Posterior vena cava (tissue), 2 donors: ENCODE measurements around the gene SNIP1. TPM values are rescaled to one million over a fixed set of nuclear protein-coding genes. Genes with fewer than 3 reads are reported as not detected.
"Not testable (repeated sequence)": the region's sequence is repeated elsewhere in the genome, so short reads cannot be mapped to it uniquely, and the experiment has no call there.

Experiments used
- DNase-seq: peaks from one replicate; pipeline ENCODE4 v3.0.0-alpha.2; 2020; ENCODE audit warnings: low spot score
- intact Hi-C, 2 donors: fragments of 100-400 bp; cut with DNase I; formaldehyde crosslinking; loops; one replicate each; pipeline versions ENCODE4 v1.14.1 to v1.14.2; 2022 to 2023
- total RNA-seq, 2 donors: library from RNA; stranded (reverse); fragmentation: NEBNext Ultra II Directional; extraction: Animal tissue kit (Norgen Biotek cat#: 25700); gene quantifications; one replicate each; pipeline ENCODE4 v1.2.1, GENCODE V29; 2021
- donor health status: DM: yes; HTN: yes; CAD: no.
- donor health status: DM: yes; HTN: yes; CAD: no.

Gene SNIP1
- total RNA-seq, 2 donors from 2014 or later = 11.3 to 13.9 TPM

DNA sequence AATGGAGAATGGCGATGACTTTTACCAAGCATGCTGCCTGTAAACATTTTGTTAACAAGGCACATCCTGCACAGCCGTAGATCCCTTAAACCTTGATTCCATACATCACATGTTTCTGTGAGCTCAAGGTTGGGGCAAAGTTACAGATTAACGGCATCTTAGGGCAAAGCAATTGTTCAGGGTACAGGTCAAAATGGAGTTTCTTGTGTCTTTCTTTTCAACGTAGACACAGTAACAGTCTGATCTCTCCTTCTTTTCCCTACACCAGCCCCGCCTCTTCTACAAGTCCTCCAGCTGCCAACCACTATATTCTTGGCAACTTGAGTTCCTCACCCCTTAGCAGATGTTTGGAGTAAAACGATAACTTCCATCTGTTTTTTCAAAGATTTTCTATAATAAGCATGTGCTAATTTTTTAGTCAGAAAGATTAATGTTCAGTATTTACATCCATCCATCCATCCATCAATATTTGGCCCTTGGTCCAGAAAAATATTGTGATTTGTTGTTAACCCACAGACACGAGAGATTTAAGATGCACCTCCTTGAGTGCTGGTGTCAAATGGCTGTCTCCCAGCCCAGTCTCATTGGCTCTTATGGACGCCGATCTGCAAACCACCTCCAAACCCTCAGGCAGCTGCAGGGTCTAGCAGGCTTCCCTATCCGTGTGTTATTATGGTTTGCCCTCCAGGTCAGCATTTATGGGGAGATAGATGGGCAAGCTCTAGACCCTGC lies 6.5 kb upstream of the SNIP1 start:
- intact Hi-C loops = no loop called here
- no peak for DNase-seq

DNA sequence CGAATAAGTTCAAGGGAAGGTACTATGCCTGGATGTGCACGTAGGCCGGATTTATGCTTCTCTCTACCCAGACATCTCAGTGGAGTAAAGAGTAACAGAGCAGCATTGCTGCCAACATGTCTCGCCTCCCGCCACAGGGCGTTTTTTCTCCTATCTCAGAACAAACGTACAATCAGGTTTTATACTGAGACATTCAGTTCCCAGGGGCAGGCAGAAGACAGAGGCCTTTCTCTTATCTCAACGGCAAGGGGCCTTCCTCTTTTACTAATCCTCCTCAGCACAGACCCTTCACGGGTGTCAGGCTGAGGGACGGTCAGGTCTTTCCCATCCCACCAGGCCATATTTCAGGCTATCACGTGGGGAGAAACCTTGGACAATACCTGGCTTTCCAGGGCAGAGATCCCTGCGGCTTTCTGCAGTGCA lies 5.9 kb upstream of the SNIP1 start:
- DNase-seq, intact Hi-C loops: not testable (repeated sequence)

DNA sequence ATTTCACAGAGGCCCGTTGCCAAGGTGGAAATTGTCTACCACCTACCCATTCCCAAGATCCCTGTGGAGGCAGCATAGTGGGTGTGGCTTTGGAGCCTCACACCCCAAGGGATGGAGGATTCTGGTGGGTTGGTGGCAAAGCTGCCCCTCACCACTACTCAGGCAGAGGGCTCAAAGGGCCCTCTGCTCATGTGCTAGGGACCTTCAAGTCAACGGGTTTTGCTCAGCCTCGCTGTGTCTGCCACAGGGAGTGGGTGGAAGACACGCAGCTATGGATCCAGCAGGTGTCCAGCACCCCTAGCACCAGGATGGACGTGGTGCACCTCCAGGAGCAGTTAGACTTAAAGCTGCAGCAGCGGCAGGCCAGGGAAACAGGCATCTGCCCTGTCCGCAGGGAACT lies 5.0 kb upstream of the SNIP1 start:
- intact Hi-C loops = no loop called here
- DNase-seq = no peak

DNA sequence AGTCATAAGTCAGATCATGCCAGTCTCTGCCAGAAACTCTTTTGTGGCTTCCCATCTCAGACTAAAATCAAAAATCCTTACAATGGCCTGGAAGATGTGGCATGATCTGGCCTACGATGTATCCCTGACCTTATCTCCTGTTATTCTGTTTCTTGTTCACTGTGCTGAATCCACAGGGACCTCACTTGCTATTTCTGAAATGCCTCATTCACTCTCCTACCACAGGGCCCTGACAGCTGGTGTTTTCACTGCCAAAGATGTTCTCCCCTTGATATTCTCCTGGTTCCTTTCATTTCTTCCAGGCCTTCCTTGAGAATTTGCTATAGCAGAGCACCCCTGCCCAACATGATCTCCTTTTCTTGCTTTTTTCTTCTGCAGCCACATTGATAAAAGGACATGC lies 4.3 kb upstream of the SNIP1 start:
- intact Hi-C loops = no loop called here
- DNase-seq = no peak

DNA sequence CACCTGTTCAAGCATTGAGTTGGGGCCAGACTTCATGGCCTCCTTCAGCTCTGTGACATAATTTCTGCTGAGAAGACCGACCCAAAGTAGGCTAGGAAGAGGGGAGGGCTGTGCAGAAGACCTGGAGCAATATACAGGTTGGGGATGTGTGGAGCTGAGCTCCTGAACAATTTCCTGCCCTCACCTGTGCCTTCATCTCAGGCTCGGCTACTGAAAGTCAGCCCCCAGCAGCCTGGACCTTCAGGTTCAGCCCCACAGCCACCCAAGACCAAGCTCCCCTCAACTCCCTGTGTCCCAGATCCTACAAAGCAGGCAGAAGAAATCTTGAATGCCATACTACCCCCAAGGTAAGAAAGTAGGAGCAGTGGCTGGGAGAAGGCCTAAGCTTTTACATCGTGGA lies 3.3 kb upstream of the SNIP1 start:
- intact Hi-C loops = no loop called here

DNA sequence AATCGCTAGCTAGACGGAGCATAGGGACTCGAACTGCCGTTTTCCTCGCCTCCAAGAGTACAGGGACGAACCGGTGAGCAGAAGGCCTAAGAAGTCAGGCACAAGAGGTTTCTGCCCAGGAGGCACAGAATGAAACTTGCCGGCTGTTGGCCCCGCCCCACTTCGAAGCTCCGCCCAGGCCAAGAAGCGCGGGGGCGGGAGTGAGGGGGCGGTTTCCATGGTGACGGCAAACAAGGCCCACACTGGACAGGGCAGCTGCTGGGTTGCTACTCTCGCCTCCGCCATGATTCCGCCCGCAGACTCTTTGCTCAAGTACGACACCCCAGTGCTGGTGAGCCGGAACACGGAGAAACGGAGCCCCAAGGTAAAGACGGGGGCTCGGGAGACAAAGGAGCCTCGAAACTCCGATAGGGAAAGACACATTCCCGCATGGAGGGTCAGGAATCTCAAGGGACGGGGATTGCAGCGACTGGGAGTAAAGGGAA lies 2.7 kb upstream of the SNIP1 start, which contains the start of gene DNALI1:
Gene DNALI1, plus strand, starts transcription at position 229 of the 485 bp plus-strand sequence. Its CDS starts 55 bp downstream, at position 284.
- intact Hi-C loops = no loop called here

More for the DNA sequence above, 3.3 kb upstream of the SNIP1 start:
- DNase-seq = no peak

DNA sequence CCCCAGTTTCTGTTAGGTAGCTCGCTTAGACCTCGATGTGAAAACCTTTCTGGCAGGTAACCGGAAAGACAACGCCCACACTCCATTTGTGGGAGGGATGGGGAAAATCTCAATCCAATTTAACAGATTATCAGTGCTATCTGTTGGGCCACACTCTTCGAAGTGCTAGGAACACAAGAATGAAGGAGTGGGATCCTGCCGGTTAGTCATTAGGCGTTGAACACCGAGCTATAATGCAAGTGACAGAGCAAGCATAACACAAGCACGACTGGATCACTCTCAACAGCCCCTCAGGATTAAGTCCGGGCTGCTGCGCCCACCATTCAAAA lies 531 bp downstream of the SNIP1 start:
- DNase-seq = no peak
- intact Hi-C loops = no loop called here

More for the DNA sequence above, 2.7 kb upstream of the SNIP1 start, which contains the start of gene DNALI1:
- peak; percentile 94 for DNase-seq

DNA sequence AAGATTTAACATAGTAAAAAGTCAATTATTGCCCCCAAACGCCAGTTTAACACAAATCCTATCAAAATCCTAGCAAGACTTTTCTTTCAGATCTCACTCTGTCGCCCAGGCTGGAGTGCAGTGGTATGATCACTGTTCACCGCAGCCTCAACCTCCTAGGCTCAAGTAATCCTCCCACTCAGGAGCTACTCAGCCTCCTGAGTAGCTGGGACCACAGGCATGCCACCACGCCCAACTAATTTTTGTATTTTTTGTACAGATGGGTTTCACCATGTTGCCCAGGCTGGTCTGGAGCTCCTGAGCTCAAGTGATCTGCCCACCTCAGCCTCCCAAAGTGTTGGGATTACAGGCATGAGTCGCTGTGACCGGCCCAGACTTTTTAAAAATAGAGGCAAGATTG lies 4.8 kb downstream of the SNIP1 start:
- DNase-seq = no peak
- intact Hi-C loops = no loop called here

DNA sequence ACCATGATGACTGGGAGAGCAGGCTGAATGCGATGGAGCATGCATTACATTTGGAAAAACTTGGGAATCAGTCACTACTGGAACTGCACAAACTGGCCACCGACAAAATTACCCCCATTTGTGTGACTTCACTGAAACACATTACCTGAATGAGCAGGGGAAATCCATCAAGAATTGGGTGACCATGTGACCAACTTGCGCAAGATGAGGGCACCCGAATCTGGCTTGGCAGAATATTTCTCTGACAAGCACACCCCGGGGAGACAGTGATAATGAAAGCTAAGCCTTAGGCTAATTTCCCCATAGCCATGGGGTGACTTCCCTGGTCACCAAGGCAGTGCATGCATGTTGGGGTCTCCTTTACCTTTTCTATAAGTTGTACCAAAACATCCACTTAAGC lies 9.1 kb downstream of the SNIP1 start:
- DNase-seq = no peak
- intact Hi-C loops = no loop called here

DNA sequence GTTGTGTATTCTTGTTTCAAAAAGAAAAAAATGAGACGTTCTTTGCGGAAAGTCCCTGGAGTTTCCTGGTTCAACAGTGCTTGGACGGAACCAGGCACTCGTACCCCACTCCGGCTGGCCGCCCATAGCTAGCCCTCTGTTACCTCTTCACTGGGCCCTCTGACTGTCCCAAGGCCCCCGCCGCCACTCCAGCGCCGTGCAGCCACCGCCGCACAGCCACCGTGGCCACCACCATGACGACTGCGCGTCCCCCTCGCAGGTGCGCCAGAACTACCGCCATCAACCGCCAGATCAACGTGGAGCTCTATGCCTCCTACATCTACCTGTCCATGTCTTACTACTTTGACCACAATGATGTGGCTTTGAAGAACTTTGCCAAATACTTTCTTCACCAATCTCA lies 9.6 kb downstream of the SNIP1 start:
- no peak for DNase-seq
- intact Hi-C loops = no loop called here

DNA sequence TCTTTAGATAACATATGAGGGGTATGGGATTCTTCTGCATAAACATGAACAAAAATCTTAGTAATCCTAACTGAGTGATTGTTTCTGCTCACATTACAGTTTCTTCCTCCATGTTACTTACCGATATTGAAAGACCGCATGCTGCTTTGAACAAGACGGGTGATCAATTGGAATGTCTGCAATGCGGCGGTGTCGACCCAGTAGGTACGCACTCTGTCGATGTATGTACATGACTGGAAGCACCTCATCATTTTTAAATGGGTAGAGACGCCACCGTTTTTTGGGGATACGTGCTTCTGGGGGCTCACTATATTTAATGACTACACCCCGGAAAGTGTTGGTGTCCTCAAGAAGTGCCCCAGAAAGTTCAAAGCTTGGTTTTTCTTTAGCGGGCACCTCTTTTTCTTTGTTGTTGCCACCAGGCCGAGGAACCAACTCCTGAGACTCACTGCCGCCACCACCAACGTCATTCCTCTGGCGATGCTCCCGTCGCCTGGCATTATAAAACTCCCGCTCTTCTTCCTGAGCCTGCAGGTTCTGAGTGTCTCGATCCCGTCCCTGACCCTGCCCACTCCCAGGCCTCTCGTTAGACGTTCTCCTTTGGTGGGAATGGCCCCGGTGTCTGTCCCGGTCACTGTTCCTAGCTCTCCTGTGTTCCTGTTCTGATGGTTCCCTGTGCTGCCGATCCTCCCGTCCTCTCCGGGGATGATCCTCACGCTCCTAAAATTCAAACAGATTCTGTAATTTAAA lies 13.9 kb downstream of the SNIP1 start:
- DNase-seq = no peak
- intact Hi-C loops = no loop called here

DNA sequence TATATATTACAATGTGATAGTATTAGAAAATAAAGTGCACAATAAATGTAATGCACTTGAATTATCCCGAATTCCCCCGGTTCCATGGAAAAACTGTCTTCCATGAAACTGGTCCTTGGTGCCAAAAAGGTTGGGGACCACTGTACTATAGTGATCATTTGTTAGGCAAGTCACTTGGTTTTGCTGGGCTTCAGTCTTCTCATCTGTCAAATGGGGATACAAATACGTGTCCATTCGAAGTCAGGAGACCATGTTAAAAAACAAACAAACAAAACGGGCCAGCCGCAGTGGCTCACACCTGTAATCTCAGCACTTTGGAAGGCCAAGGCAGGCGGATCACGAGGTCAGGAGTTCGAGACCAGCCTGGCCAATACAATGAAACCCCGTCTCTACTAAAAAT lies 14.9 kb downstream of the SNIP1 start:
- DNase-seq, intact Hi-C loops: not testable (repeated sequence)

DNA sequence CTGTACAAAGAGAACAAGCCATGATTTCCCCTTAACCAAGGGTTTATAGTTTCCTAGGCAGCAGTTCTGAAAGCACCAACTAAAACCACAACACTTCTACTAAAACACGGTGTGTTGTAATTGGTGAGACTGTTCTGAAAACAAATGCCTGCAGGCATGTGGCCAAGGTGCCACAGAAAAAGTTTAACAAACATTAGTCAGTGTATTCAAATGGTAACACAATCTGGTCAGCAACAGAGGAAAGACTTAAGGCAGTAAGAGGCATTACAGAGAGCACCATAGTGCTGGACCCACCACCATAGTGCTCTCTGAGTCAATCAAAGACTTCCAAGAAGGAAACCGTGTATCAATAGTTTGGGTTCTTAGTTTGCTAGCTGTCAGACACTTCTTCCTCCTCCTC lies 16.7 kb downstream of the SNIP1 start:
- DNase-seq = no peak
- intact Hi-C loops = no loop called here

DNA sequence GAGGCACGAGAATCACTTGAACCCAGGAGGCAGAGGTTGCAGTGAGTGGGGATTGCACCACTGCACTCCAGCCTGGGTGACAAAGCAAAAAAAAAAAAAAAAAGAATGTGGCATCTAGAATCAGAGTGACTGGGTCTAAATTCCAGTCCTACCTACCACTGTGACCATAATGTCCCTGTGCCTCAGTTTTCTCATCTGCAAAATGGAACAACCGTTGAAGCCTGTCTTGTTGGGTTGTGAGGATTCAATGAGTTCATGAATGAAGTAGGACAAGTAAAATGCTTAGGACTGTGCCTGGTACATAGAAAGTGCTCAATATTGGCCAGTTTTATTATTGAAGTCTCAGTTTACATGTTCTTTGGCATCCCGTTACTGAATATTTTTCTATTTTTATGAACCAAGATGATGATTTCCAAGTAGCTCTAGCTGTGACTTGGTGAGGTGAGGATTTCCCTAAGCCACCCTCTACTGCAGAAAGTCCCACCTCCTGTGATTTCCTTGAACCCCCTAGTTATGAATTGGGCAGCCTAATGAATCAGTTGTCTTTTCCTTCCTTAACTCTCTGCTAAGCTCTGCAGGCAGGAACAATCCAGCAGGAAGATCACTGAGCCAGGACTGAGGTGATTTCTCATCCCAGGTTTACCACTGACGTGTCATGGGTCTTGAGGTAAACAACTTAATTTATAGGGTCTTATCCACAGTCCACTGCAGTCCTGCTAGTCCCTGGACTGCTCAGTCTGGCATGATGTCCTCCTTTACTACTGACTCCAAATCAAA lies 20.6 kb downstream of the SNIP1 start:
- intact Hi-C loops = no loop called here
- DNase-seq = no peak

DNA sequence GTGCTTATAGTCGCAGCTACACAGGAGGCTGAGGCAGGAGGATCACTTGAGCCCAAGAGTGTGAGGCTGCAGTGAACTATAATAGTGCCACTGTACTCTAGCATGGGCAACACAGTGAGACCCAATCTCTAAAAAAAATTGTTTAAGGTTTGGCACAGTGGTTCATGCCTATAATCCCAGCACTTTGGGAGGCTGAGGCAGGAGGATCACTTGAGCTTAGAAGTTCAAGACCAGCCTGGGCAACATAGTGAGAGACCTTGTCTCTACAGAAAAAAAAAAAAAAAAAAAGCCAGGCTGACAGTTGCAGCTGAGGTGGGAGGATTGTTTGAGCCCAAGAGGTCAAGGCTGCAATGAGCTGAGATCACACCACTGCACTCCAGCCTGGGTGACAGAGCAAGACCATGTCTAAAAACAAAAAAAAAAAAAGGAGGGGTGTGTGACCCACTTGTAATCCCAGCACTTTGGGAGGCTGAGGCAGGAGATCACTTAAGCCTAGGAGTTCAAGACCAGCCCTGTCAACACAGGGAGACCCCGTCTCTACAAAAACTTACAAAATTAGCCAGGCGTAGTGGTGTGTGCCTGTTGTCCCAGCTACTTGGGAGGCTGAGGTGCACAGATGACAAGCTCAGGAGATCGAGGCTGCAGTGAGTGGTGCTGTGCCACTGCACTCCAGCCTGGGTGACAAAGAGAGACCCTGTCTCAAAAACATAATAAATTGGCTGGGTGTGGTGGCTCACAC lies 21.5 kb downstream of the SNIP1 start:
- intact Hi-C loops, DNase-seq: not testable (repeated sequence)

DNA sequence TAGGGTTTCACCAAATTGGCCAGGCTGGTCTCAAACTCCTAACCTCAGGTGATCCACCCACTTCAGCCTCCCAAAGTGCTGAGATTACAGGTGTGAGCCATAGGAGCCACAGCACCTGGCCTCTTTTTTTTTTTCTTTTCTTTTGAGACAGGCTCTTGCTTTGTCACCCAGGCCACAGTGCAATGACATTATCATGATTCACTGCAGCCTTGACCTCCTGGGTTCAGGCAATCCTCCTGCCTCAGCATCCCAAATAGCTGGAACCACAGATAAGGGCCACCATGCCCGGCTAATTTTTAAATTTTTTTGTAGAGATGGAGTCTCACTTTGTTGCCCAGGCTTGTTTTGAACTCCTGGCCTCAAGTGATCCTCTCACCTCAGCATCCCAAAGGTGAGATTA lies 24.2 kb downstream of the SNIP1 start:
- intact Hi-C loops, DNase-seq: not testable (repeated sequence)

DNA sequence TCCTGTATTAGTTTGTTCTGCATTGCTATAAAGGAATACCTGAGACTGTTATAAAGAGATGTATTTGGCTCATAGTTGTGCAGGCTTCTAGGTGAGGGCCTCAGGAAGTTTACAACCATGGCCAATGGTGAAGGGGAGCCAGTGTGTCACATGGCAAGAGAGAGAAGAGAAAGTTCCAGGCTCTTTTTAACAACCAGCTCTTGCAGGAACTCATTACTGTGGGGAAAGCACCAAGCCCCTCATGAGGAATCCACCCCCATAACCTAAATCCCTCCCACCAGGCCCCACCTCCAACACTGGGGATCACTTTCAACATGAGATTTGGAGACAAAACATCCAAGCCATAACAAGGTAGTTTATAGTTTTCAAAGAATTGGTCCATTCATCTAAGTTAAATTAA lies 34.5 kb downstream of the SNIP1 start:
- DNase-seq = no peak
- intact Hi-C loops = no loop called here

DNA sequence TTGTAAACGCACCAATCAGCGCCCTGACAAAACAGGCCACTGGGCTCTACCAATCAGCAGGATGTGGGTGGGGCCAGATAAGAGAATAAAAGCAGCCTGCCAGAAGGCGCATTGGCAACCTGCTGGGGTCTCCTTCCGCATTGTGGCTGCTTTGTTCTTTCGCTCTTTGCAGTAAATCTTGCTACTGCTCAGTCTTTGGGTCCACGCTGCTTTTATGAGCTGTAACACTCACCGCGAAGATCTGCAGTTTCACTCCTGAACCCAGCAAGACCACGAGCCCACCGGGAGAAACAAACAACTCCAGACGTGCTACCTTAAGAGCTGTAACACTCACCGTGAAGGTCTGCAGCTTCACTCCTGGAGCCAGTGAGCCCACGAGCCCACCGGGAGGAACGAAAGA lies 35.2 kb downstream of the SNIP1 start:
- intact Hi-C loops, DNase-seq: not testable (repeated sequence)

DNA sequence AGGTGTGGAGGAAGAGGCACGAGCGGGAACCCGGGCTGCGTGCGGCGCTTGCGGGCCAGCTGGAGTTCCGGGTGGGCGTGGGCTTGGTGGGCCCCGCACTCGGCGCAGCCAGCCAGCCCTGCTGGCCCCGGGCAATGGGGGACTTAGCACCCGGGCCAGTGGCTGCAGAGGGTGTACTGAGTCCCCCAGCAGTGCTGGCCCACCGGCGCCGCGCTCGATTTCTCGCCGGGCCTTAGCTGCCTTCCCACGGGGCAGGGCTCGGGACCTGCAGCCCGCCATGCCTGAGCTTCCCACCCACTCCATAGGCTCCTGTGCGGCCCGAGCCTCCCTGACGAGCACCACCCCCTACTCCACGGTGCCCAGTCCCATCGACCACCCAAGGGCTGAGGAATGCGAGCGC lies 35.9 kb downstream of the SNIP1 start:
- intact Hi-C loops, DNase-seq: not testable (repeated sequence)
